Kidney (tissue), 14 donors: Measurements from ENCODE around the gene GRK6. TPM values are rescaled to one million over a fixed set of nuclear protein-coding genes. Genes with fewer than 3 reads are reported as not detected.
"Not testable (repeated sequence)": the region's sequence is repeated elsewhere in the genome, so short reads cannot be mapped to it uniquely, and the experiment has no call there.

ENCODE experiments used
- DNase-seq, 5 donors: peaks; one replicate each; pipeline ENCODE4 v3.0.0-alpha.2; 2013 to 2020
- FAIRE-seq: peaks from 2 replicates; lab custom pipeline; 2012; peaks lifted over from hg19 to GRCh38; lab: Jason Lieb, UNC
- H3K27ac ChIP-seq, 2 donors: one replicate each; pipeline ENCODE4 v1.7.0; 2013; ENCODE audit warnings: low read depth in 2 of 2, low read length in 2 of 2, inconsistent platforms in 1 of 2
- H3K27me3 ChIP-seq: one replicate; pipeline ENCODE4 v1.7.1; 2013; ENCODE audit warnings: low read length, inconsistent platforms; ENCODE audit not compliant: control insufficient read depth, insufficient read depth
- H3K36me3 ChIP-seq, 3 donors: one replicate each; pipeline versions ENCODE4 v1.7.0 to v1.7.1; 2013; ENCODE audit warnings: low read length in 3 of 3, control low read depth in 1 of 3, inconsistent platforms in 1 of 3; ENCODE audit not compliant: insufficient read depth in 3 of 3, control insufficient read depth in 2 of 3
- H3K4me1 ChIP-seq, 3 donors: one replicate each; pipeline versions ENCODE4 v1.7.0 to v1.7.1; 2013; ENCODE audit warnings: low read length in 3 of 3, inconsistent platforms in 1 of 3, low read depth in 1 of 3; ENCODE audit not compliant: control insufficient read depth in 2 of 3, insufficient read depth in 2 of 3
- H3K4me3 ChIP-seq, 3 donors: one replicate each; pipeline versions ENCODE4 v1.7.0 to v1.8.1; 2013; ENCODE audit warnings: low read length in 3 of 3, control low read depth in 1 of 3, inconsistent platforms in 1 of 3
- H3K9ac ChIP-seq, 3 donors: one replicate each; pipeline versions ENCODE4 v1.7.0 to v1.7.1; 2013; ENCODE audit warnings: low read length in 3 of 3, control low read depth in 1 of 3, inconsistent platforms in 1 of 3
- H3K9me3 ChIP-seq, 3 donors: one replicate each; pipeline versions ENCODE4 v1.7.0 to v1.7.1; 2013; ENCODE audit warnings: low read length in 3 of 3, control low read depth in 1 of 3, inconsistent platforms in 1 of 3; ENCODE audit not compliant: control insufficient read depth in 2 of 3, insufficient read depth in 1 of 3
- CTCF ChIP-seq: IDR thresholded peaks from 3 replicates; pipeline ENCODE4 v1.5.1; 2012; ENCODE audit warnings: mild to moderate bottlenecking, moderate library complexity, borderline replicate concordance; ENCODE audit not compliant: insufficient read depth; ENCODE audit errors: extremely low read depth
- intact Hi-C: fragments of 100-400 bp; cut with DNase I; formaldehyde crosslinking; loops from one replicate; pipeline ENCODE4 v1.11.1; 2022
- polyA plus RNA-seq: library from polyadenylated mRNA; stranded (reverse); fragments of 350-450 nt; fragmentation: Illumina TruSeq; extraction: RNeasy Lipid Tissue Mini Kit (QIAGEN cat#74804); gene quantifications from one replicate; pipeline ENCODE4 v1.2.3, GENCODE V29; 2014; ENCODE audit warnings: low read depth, low replicate concordance; ENCODE audit not compliant: insufficient read depth
- total RNA-seq: library from RNA; stranded (reverse); fragmentation: NEBNext Ultra II Directional; extraction: Animal tissue kit (Norgen Biotek cat#: 25700); gene quantifications from one replicate; pipeline ENCODE4 v1.2.1, GENCODE V29; 2021
- donor health status: control.
- donor health status: control.
- donor health status: control.
- donor health status: control.
- donor health status: control.
- donor health status: DM: yes; HTN: yes; CAD: no.
- donor health status: Normal renal cell carcinoma (clear cell type).

GRK6 gene
- total and polyA plus RNA-seq, 2 donors from 2014 or later: 9.6 to 37.8 TPM

DNA sequence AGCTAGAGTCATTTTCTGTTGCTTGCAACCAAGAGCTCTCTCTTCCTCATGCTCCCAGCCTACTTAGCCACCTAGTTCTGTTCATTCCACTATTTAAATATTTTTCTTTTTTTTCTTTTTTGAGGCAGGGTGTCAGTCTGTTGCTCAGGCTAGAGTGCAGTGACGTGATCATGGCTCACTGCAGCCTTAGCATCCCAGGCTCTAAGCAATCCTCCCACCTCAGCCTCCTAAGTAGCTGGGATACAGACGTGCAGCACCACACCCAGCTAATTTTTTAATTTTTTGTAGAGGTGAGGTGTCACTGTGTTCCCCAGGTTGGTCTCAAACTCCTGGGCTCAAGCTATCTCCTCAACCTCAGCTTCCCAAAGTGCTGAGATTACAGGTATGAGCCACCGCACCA lies 12.0 kb upstream of the GRK6 start:
- H3K9me3 ChIP-seq: no peaks in the 10 kb centered on the region
- no peak overlapping the region for H3K27ac ChIP-seq
- no peaks in the 10 kb centered on the region for H3K27me3 ChIP-seq
- DNase-seq (no peak), FAIRE-seq (no peak)
- H3K4me1 ChIP-seq: peaks cover 0 to 4% (median 0%) of the 10 kb centered on the region in 3 donors
- intact Hi-C loops: no loop called here
- H3K36me3 ChIP-seq: no peaks in the 10 kb centered on the region
- TF ChIP-seq CTCF: no peak
- H3K4me3 ChIP-seq: no peak overlapping the region
- no peak overlapping the region for H3K9ac ChIP-seq

DNA sequence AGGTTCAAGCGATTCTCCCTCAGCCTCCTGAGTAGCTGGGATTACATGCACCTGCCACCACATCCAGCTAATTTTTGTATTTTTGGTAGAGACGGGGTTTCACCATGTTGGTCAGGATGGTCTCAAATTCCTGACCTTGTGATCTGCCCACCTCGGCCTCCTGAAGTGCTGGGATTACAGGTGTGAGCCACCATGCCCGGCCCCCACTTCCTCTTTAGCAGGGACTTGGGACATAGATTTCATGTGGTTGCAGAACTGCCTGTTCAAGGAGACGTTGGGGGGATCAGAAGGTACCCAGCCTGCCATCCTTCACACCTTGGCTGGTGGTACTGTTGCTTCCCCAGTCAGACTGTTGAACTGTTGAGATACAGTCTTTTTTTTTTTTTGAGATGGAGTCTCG lies 9.4 kb upstream of the GRK6 start:
- H3K27ac ChIP-seq, DNase-seq, FAIRE-seq, H3K9ac ChIP-seq, H3K9me3 ChIP-seq, H3K27me3 ChIP-seq, H3K4me3 ChIP-seq, intact Hi-C loops, H3K36me3 ChIP-seq, H3K4me1 ChIP-seq: not testable (repeated sequence)

GRCh38 chr5:177419046-177419445 lies 7.4 kb upstream of the GRK6 start:
- TF ChIP-seq CTCF: no peak
- intact Hi-C loops: no loop called here
- peak in 1 of 5 donors; percentile 29 for DNase-seq
- H3K4me3 ChIP-seq: no peak overlapping the region
- H3K4me1 ChIP-seq: peaks cover 0 to 4% (median 0%) of the 10 kb centered on the region in 3 donors
- H3K9ac ChIP-seq: no peak overlapping the region
- H3K27ac ChIP-seq: no peak overlapping the region
- H3K36me3 ChIP-seq: no peaks in the 10 kb centered on the region
- H3K27me3 ChIP-seq: no peaks in the 10 kb centered on the region
- no peaks in the 10 kb centered on the region for H3K9me3 ChIP-seq
- FAIRE-seq: no peak

DNA sequence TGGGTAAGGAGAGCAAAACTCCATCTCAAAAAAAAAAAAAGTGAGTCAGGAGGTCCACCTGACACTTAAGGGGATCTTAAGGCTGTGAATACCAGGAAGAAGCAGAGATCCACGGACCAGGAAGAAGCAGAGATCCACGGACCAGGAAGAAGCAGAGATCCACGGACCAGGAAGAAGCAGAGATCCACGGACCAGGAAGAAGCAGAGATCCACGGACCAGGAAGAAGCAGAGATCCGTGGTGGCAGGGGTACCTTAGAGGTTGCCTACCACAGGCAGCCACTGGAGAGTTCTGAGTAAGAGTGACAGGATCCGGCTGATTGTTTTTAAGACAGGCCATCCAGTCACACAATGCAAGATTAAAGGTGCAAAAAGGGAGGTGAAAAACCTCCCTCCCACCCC lies 6.0 kb upstream of the GRK6 start:
- H3K36me3 ChIP-seq, H3K9me3 ChIP-seq, DNase-seq, FAIRE-seq, H3K9ac ChIP-seq, H3K4me3 ChIP-seq, H3K27me3 ChIP-seq, intact Hi-C loops, H3K27ac ChIP-seq, H3K4me1 ChIP-seq: not testable (repeated sequence)
